ENCODE results near the gene PHIP. TPM values are rescaled to one million over a fixed set of nuclear protein-coding genes. Genes with fewer than 3 reads are reported as not detected.

Gene PHIP
- total RNA-seq, 1 experiment from 2014 or later = 9.9 TPM

GRCh38 chr6:79010422-79010821 is 67.6 kb downstream of the PHIP start:
- no peak for DNase-seq (ENCODE audit: low spot score)

- no peak for DNase-seq (ENCODE audit: low spot score)
Measured at GRCh38 chr6:79009819-79010218, 68.2 kb downstream of the PHIP start.

- no peak for DNase-seq (ENCODE audit: low spot score)
Measured at GRCh38 chr6:79005497-79005896, 72.6 kb downstream of the PHIP start.

- no peak for DNase-seq (ENCODE audit: low spot score)
Measured at GRCh38 chr6:79005024-79005423, 73.0 kb downstream of the PHIP start.

GRCh38 chr6:79004239-79004638 is 73.8 kb downstream of the PHIP start:
- DNase-seq (ENCODE audit: low spot score) = no peak

GRCh38 chr6:79001415-79001814 is 76.6 kb downstream of the PHIP start:
- no peak for DNase-seq (ENCODE audit: low spot score)

GRCh38 chr6:78999737-79000136 is 78.3 kb downstream of the PHIP start:
- DNase-seq (ENCODE audit: low spot score) = no peak

- DNase-seq (ENCODE audit: low spot score) = no peak
Measured at GRCh38 chr6:78995946-78996345, 82.1 kb downstream of the PHIP start.

GRCh38 chr6:78995346-78995745 is 82.7 kb downstream of the PHIP start:
- DNase-seq (ENCODE audit: low spot score) = no peak

GRCh38 chr6:78993955-78994354 is 84.1 kb downstream of the PHIP start:
- DNase-seq (ENCODE audit: low spot score) = no peak

GRCh38 chr6:78989191-78989590 is 88.9 kb downstream of the PHIP start:
- DNase-seq (ENCODE audit: low spot score) = no peak

- no peak for DNase-seq (ENCODE audit: low spot score)
Measured at GRCh38 chr6:78986161-78986560, 91.9 kb downstream of the PHIP start.

- DNase-seq (ENCODE audit: low spot score) = no peak
Measured at GRCh38 chr6:78984225-78984950, 93.7 kb downstream of the PHIP start.

- no peak for DNase-seq (ENCODE audit: low spot score)
Measured at GRCh38 chr6:78967191-78967590, 110.9 kb downstream of the PHIP start.

- no peak for DNase-seq (ENCODE audit: low spot score)
Measured at GRCh38 chr6:78966542-78966941, 111.5 kb downstream of the PHIP start.

- DNase-seq (ENCODE audit: low spot score) = no peak
Measured at GRCh38 chr6:78962448-78962847, 115.6 kb downstream of the PHIP start.

- DNase-seq (ENCODE audit: low spot score) = no peak
Measured at GRCh38 chr6:78954740-78955139, 123.3 kb downstream of the PHIP start.

GRCh38 chr6:78953798-78954197 is 124.3 kb downstream of the PHIP start:
- no peak for DNase-seq (ENCODE audit: low spot score)

- DNase-seq (ENCODE audit: low spot score) = no peak
Measured at GRCh38 chr6:78952362-78952761, 125.7 kb downstream of the PHIP start.

- no peak for DNase-seq (ENCODE audit: low spot score)
Measured at GRCh38 chr6:78948785-78949184, 129.3 kb downstream of the PHIP start.

GRCh38 chr6:78947962-78948361 is 130.1 kb downstream of the PHIP start:
- DNase-seq (ENCODE audit: low spot score) = no peak

- no peak for DNase-seq (ENCODE audit: low spot score)
Measured at GRCh38 chr6:78947529-78947928, 130.5 kb downstream of the PHIP start.

- DNase-seq (ENCODE audit: low spot score) = no peak
Measured at GRCh38 chr6:78942446-78942845, 135.6 kb downstream of the PHIP start.

GRCh38 chr6:78936515-78936914 is 141.5 kb downstream of the PHIP start:
- DNase-seq (ENCODE audit: low spot score) = no peak

Measured in HT-29 (cell line).